DOHH2 (cell line): ENCODE results near the gene ESPN.
A peak's percentile ranks its signal among the peaks of the same experiment; 100 is the strongest.

Experiments used
- CTCF ChIP-seq: fragments of 200-600 bp; sonication (generic); IDR thresholded peaks from one replicate; pipeline ENCODE4 v1.5.1; 2014; ENCODE audit warnings: antibody characterized with exemption, mild to moderate bottlenecking, low read depth, low read length; ENCODE audit not compliant: poor library complexity, severe bottlenecking
- EZH2phosphoT487 ChIP-seq: fragments of 200-600 bp; sonication (generic); IDR thresholded peaks from 2 replicates; pipeline ENCODE4 v1.6.1; 2017; ENCODE audit warnings: borderline replicate concordance, mild to moderate bottlenecking, antibody characterized with exemption, low read length, moderate library complexity, mixed read lengths

GRCh38 chr1:6414443-6414844 is 10.1 kb upstream of the ESPN start:
- TF ChIP-seq CTCF (peak; percentile 76), EZH2phosphoT487 (no peak)
